ENCODE results near the gene ZNF219. TPM values are rescaled to one million over a fixed set of nuclear protein-coding genes. Genes with fewer than 3 reads are reported as not detected.

The ZNF219 gene
- total and polyA plus RNA-seq, 10 donors, result 5.5 to 26.7 (median 12.1) TPM

- TF ChIP-seq CTCF (IDR thresholded peaks at IDR 0.05 in 8 of 11, conservative IDR thresholded peaks at IDR 0.05 in 3 of 11), result no peak
- peak in 2 of 3 donors; percentile 4 to 5 for TF ChIP-seq POLR2AphosphoS5 (IDR thresholded peaks at IDR 0.05)
- H3K27me3 ChIP-seq (replicated peaks in 1 of 7), result no peaks in the 10 kb centered on the region
- no peaks in the 10 kb centered on the region for H3K9me3 ChIP-seq
- H3K27ac ChIP-seq, result peak overlapping the region in 6 of 8 donors; percentile 16 to 89 (median 51)
- intact Hi-C loops (cut with DNase I; ENCODE audit: low total_unique reads), result loop anchor here (5.0 kb wide), 1 partner anchor 74 kb away; no protein-coding TSS in a partner anchor
- WGBS, 5 donors, result 89 to 94% (median 91%) methylated on average over 39 to 45 of the region's 45 CpGs
- peaks cover 0 to 69% (median 5%) of the 10 kb centered on the region in 6 donors for H3K36me3 ChIP-seq
- peaks cover 11 to 72% (median 40%) of the 10 kb centered on the region in 6 donors for H3K4me1 ChIP-seq
- H3K4me3 ChIP-seq, result no peak overlapping the region
- peak; percentile 85 for DNase-seq
Observed at GRCh38 chr14:21090940-21091663, 7.4 kb downstream of the ZNF219 start.

- DNase-seq, result peak; percentile 87
Observed at GRCh38 chr14:21090194-21090939, 8.1 kb downstream of the ZNF219 start.

DNA sequence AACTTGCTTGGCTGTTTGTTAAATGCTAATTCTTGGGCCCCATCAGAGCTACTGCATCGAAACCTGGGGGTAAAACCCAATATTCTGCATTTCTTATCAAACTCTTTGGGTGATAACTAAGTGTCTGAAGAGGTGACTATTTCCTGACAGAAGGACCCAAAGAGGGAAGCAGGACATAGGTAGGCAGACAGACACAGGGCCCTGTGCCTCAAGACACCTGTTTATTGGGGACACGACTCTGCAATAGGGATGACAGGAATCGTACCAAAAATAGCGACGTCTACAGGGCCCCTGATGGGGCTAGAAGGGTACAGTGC, 8.6 kb downstream of the ZNF219 start:
- intact Hi-C loops (cut with DNase I; ENCODE audit: low total_unique reads), result loop anchor here (5.0 kb wide), 1 partner anchor 73 kb away; no protein-coding TSS in a partner anchor
- H3K9me3 ChIP-seq, result no peaks in the 10 kb centered on the region
- peaks cover 12 to 76% (median 50%) of the 10 kb centered on the region in 6 donors for H3K4me1 ChIP-seq
- peaks cover 0 to 81% (median 5%) of the 10 kb centered on the region in 6 donors for H3K36me3 ChIP-seq
- no peak overlapping the region for H3K4me3 ChIP-seq
- 79 to 95% (median 84%) methylated on average over 5 of the region's 5 CpGs for WGBS, 5 donors
- no peak for DNase-seq
- TF ChIP-seq POLR2A (IDR thresholded peaks at IDR 0.05), result no peak
- no peak for TF ChIP-seq POLR2AphosphoS5 (IDR thresholded peaks at IDR 0.05)
- TF ChIP-seq CTCF (IDR thresholded peaks at IDR 0.05 in 8 of 11, conservative IDR thresholded peaks at IDR 0.05 in 3 of 11), result no peak
- no peaks in the 10 kb centered on the region for H3K27me3 ChIP-seq (replicated peaks in 1 of 7)
- peak overlapping the region in 7 of 8 donors; percentile 16 to 89 (median 54) for H3K27ac ChIP-seq

More at GRCh38 chr14:21090194-21090939, 8.1 kb downstream of the ZNF219 start:
- intact Hi-C loops (cut with DNase I; ENCODE audit: low total_unique reads), result loop anchor here (5.0 kb wide), 1 partner anchor 73 kb away; no protein-coding TSS in a partner anchor
- Histone ChIP-seq H3K4me3 (no peak overlapping the region), H3K36me3 (peaks cover 0 to 76% (median 5%) of the 10 kb centered on the region in 6 donors), H3K27ac (peak overlapping the region in 7 of 8 donors; percentile 16 to 89 (median 40)), H3K4me1 (peaks cover 11 to 72% (median 45%) of the 10 kb centered on the region in 6 donors), H3K9me3 (no peaks in the 10 kb centered on the region), H3K27me3 (replicated peaks in 1 of 7) (no peaks in the 10 kb centered on the region)
- TF ChIP-seq POLR2A (IDR thresholded peaks at IDR 0.05) (no peak), POLR2AphosphoS5 (IDR thresholded peaks at IDR 0.05) (peak; percentile 41 to 70 (median 60)), CTCF (IDR thresholded peaks at IDR 0.05 in 8 of 11, conservative IDR thresholded peaks at IDR 0.05 in 3 of 11) (peak in 10 of 11 experiments; percentile 36 to 76 (median 60))
- 77 to 93% (median 87%) methylated on average over 20 to 45 of the region's 45 CpGs for WGBS, 5 donors
